K562 (cell line): ENCODE data around the gene GABRB3. TPM values are rescaled to one million over a fixed set of nuclear protein-coding genes. Genes with fewer than 3 reads are reported as not detected.

Source experiments
- ATAC-seq: fragments of 200-7000 bp; cut with Tn5 transposase; 3 replicates; pipeline ENCODE4 v1.9.1; 2020; ENCODE audit warnings: moderate library complexity
- BruUV-seq: library from RNA; stranded (reverse); fragments of 400-500 nt; replicated peaks from 2 replicates; lab custom pipeline; 2021; lab: Mats Ljungman, UMichigan
- CTCF ChIA-PET: fragments of 300-600 bp; formaldehyde crosslinking; extraction: SDS; loops from one replicate; lab custom pipeline; 2021; ENCODE audit warnings: low intra/inter-chr PET ratio; lab: Yijun Ruan, JAX
- POLR2A ChIA-PET: fragments of 300-600, 350-650 bp; sonication (Branson Sonifier 250); formaldehyde crosslinking; extraction: SDS; loops from one replicate; lab custom pipeline; 2021; ENCODE audit warnings: antibody characterized with exemption, inconsistent platforms; lab: Yijun Ruan, JAX
- DNase-seq, 4 experiments: peaks; one replicate each; pipeline versions ENCODE4 v3.0.0 to v3.0.0-alpha.2; 2011 to 2018; ENCODE audit warnings: low spot score in 3 of 4, mixed read lengths in 3 of 4; ENCODE audit errors: extremely low read depth in 1 of 4
- FAIRE-seq: peaks from 2 replicates; lab custom pipeline; 2011; peaks lifted over from hg19 to GRCh38; lab: Jason Lieb, UNC
- H2AFZ ChIP-seq: 2 replicates; pipeline ENCODE4 v1.6.0; 2011; ENCODE audit warnings: low read depth, low read length, control low read depth, inconsistent platforms
- H3K27ac ChIP-seq: fragments of 200-600 bp; 3 replicates; pipeline ENCODE4 v1.8.0; 2011; ENCODE audit warnings: low read depth, mild to moderate bottlenecking, control low read depth, inconsistent platforms, low read length, moderate library complexity, mixed read lengths; ENCODE audit errors: extremely low read depth
- H3K27me3 ChIP-seq, 2 experiments: fragments of 300-600 bp in 1 of 2; 2 replicates in 1 of 2; 3 replicates in 1 of 2; pipeline versions ENCODE4 v1.6.0 to v1.8.0; 2011; ENCODE audit warnings: inconsistent platforms in 2 of 2, low read length in 2 of 2, mild to moderate bottlenecking in 1 of 2, mixed read lengths in 1 of 2, moderate library complexity in 1 of 2; ENCODE audit not compliant: control insufficient read depth in 2 of 2, insufficient read depth in 2 of 2
- H3K36me3 ChIP-seq: fragments of 300-600 bp; 3 replicates; pipeline ENCODE4 v1.8.0; 2011; ENCODE audit warnings: mild to moderate bottlenecking, low read length, inconsistent platforms; ENCODE audit not compliant: control insufficient read depth, insufficient read depth
- H3K4me1 ChIP-seq, 2 experiments: fragments of 200-600 bp in 1 of 2; replicated peaks in 1 of 2; 2 replicates in 1 of 2; 3 replicates in 1 of 2; pipeline versions ENCODE4 v1.5.1 to v1.8.0; 2011; ENCODE audit warnings: inconsistent platforms in 2 of 2, low read length in 2 of 2, mild to moderate bottlenecking in 1 of 2, mixed read lengths in 1 of 2, moderate library complexity in 1 of 2; ENCODE audit not compliant: control insufficient read depth in 2 of 2, insufficient read depth in 2 of 2
- H3K4me2 ChIP-seq: 2 replicates; pipeline ENCODE4 v1.6.1; 2011; ENCODE audit warnings: low read length, control low read depth, inconsistent platforms, mixed read lengths; ENCODE audit not compliant: insufficient read depth
- H3K4me3 ChIP-seq: fragments of 200-600 bp; sonication (generic), shearing (Covaris generic); 2 replicates; pipeline ENCODE4 v1.5.1; 2016; ENCODE audit warnings: control low read depth, inconsistent platforms
- H3K79me2 ChIP-seq: fragments of 200-600 bp; 3 replicates; pipeline ENCODE4 v1.8.0; 2011; ENCODE audit warnings: low read length, inconsistent platforms; ENCODE audit not compliant: control insufficient read depth, insufficient read depth
- H3K9ac ChIP-seq, 2 experiments: 2 replicates each; pipeline versions ENCODE4 v1.6.0 to v1.6.1; 2011; ENCODE audit warnings: low read depth in 2 of 2, low read length in 2 of 2, control low read depth in 1 of 2, inconsistent platforms in 1 of 2, mild to moderate bottlenecking in 1 of 2, mixed read lengths in 1 of 2; ENCODE audit not compliant: insufficient read depth in 1 of 2
- H3K9me1 ChIP-seq: one replicate; pipeline ENCODE4 v1.6.0; 2011; ENCODE audit warnings: inconsistent platforms, mild to moderate bottlenecking, low read length, moderate library complexity; ENCODE audit not compliant: control insufficient read depth, insufficient read depth
- H3K9me3 ChIP-seq: replicated peaks from 2 replicates; pipeline ENCODE4 v1.5.1; 2011; ENCODE audit warnings: low read depth, low read length, inconsistent platforms; ENCODE audit not compliant: control insufficient read depth, insufficient read depth
- H4K20me1 ChIP-seq: replicated peaks from 2 replicates; pipeline ENCODE4 v1.6.1; 2011; ENCODE audit warnings: low read length, inconsistent platforms, mixed read lengths; ENCODE audit not compliant: control insufficient read depth, insufficient read depth
- CHCHD3 ChIP-seq: fragments of 250-450 bp; sonication (Bioruptor Pico); IDR thresholded peaks from 2 replicates; pipeline ENCODE4 v2.1.2; 2022; ENCODE audit warnings: mild to moderate bottlenecking
- CSDE1 ChIP-seq, 2 experiments: fragments of 450-650 bp; IDR thresholded peaks; 2 replicates each; pipeline ENCODE4 v1.6.1; 2016; ENCODE audit warnings: mild to moderate bottlenecking in 1 of 2
- FOXO4 ChIP-seq: fragments of 450-650 bp; formaldehyde crosslinking; IDR thresholded peaks from 2 replicates; pipeline ENCODE4 v1.4.0; 2020; ENCODE audit warnings: mild to moderate bottlenecking, moderate library complexity
- RFX1 ChIP-seq: fragments of 450-650 bp; IDR thresholded peaks from 2 replicates; pipeline ENCODE4 v1.6.1; 2016; ENCODE audit warnings: mild to moderate bottlenecking, moderate library complexity
- SNIP1 ChIP-seq: fragments of 450-650 bp; IDR thresholded peaks from 2 replicates; pipeline ENCODE4 v1.7.1; 2017; ENCODE audit warnings: low read depth, mild to moderate bottlenecking
- SP2 ChIP-seq: IDR thresholded peaks from 2 replicates; pipeline ENCODE4 v1.6.1; 2011; ENCODE audit warnings: mild to moderate bottlenecking, low read depth, low read length, moderate library complexity; ENCODE audit not compliant: poor library complexity, severe bottlenecking; ENCODE audit errors: extremely low read depth
- ZKSCAN1 ChIP-seq: fragments of 150-350 bp; IDR thresholded peaks from 2 replicates; pipeline ENCODE4 v1.6.1; 2016; ENCODE audit warnings: low read depth, low read length
- WGBS: fragments of 100-300 bp; shearing (Covaris generic); methylation state at CpG from one replicate; pipeline ENCODE4 v1.1.6; 2016; ENCODE audit warnings: low coverage, mixed read lengths; ENCODE audit not compliant: insufficient coverage; ENCODE audit errors: missing lambda C conversion rate; 5-methylcytosine and 5-hydroxymethylcytosine counted together
- in situ Hi-C: fragments of 300-500 bp; cut with MboI; formaldehyde crosslinking; loops from 4 replicates; pipeline ENCODE4 v1.15.0; 2018; ENCODE audit warnings: inconsistent platforms, mixed read lengths
- intact Hi-C: fragments of 100-400 bp; cut with micrococcal nuclease; formaldehyde crosslinking; loops from 2 replicates; pipeline ENCODE4 v1.14.2; 2022
- polyA plus RNA-seq, 8 experiments: library from polyadenylated mRNA; depleted of rRNA in 4 of 8; stranded (reverse) in 5 of 8; unstranded in 3 of 8; fragments of >200 nt; fragmentation: Nextera tagmentation in 2 of 8; fragmentation: Illumina TruSeq in 1 of 8; extraction: Ambion mirVana in 2 of 8; extraction: Trizol in 1 of 8; gene quantifications; 2 replicates each; pipeline versions ENCODE4 v1.2.1 to v1.2.3, GENCODE V29; 2011 to 2014; ENCODE audit warnings: inconsistent platforms in 1 of 8, missing spikeins in 1 of 8
- total RNA-seq, 7 experiments: library from RNA; depleted of rRNA in 6 of 7; stranded (reverse); fragments of >200 nt in 6 of 7; fragmentation: Illumina TruSeq in 2 of 7; extraction: Trizol in 2 of 7; gene quantifications; 2 replicates each; pipeline versions ENCODE4 v1.2.1 to v1.2.3, GENCODE V29; 2011 to 2021; ENCODE audit warnings: low replicate concordance in 1 of 7

The GABRB3 gene
- total and polyA plus RNA-seq, 9 of the 15 experiments (the other 6 are each of a cell fraction or from before 2014, with no cell fraction given): 0.09 to 1.4 (median 0.49) TPM

- Histone ChIP-seq H3K4me1 (no peaks in the 10 kb centered on the region), H3K4me3 (no peak overlapping the region), H4K20me1 (no peaks in the 10 kb centered on the region), H3K9ac (no peak overlapping the region), H3K27ac (no peak overlapping the region)
- no TSS peak for BruUV-seq
- DNase-seq (no peak), FAIRE-seq (no peak)
- in situ Hi-C loops: no loop called here
- 0% methylated on average over 3 of the region's 3 CpGs for WGBS
- TF ChIP-seq SNIP1: no peak
- TF ChIP-seq CHCHD3 (CRISPR knock-in tag): no peak
- no peak for TF ChIP-seq CSDE1 (IDR thresholded peaks at IDR 0.05)
- TF ChIP-seq FOXO4 (CRISPR knock-in tag): no peak
- TF ChIP-seq SP2: no peak
- TF ChIP-seq, all 486 proteins: peak for 0
- POLR2A ChIA-PET: no interaction called here
- no peaks in the 10 kb centered on the region for H3K27me3 ChIP-seq
- CTCF ChIA-PET: no interaction called here
- no peak overlapping the region for H3K4me2 ChIP-seq
- H2AFZ ChIP-seq: no peak overlapping the region
- H3K9me3 ChIP-seq: no peaks in the 10 kb centered on the region
- no peaks in the 10 kb centered on the region for H3K9me1 ChIP-seq
- ATAC-seq: no peak
- H3K79me2 ChIP-seq: no peaks in the 10 kb centered on the region
- intact Hi-C loops: no loop called here
- no peaks in the 10 kb centered on the region for H3K36me3 ChIP-seq
Measured at GRCh38 chr15:26661107-26661506, 111.8 kb downstream of the GABRB3 start.

- intact Hi-C loops (no loop called here), in situ Hi-C loops (no loop called here)
- no TSS peak for BruUV-seq
- Histone ChIP-seq H3K4me2 (no peak overlapping the region), H3K9me1 (no peaks in the 10 kb centered on the region), H3K27ac (no peak overlapping the region), H3K27me3 (no peaks in the 10 kb centered on the region), H3K9me3 (no peaks in the 10 kb centered on the region), H3K4me1 (no peaks in the 10 kb centered on the region), H3K36me3 (no peaks in the 10 kb centered on the region), H2AFZ (no peak overlapping the region), H4K20me1 (no peaks in the 10 kb centered on the region), H3K4me3 (no peak overlapping the region), H3K9ac (no peak overlapping the region), H3K79me2 (no peaks in the 10 kb centered on the region)
- WGBS: 3% methylated on average over 6 of the region's 6 CpGs
- TF ChIP-seq RFX1 (peak; percentile 19; the same call in 1 of the 2 replicates), ZKSCAN1 (no peak)
- ChIA-PET CTCF (no interaction called here), POLR2A (no interaction called here)
- no peak for ATAC-seq
- no peak for DNase-seq
- FAIRE-seq: no peak
Measured at GRCh38 chr15:26660241-26660640, 112.6 kb downstream of the GABRB3 start.
